HEK293T (cell line): ENCODE data around the gene GRAMD2A.

Source experiments
- BHLHE40 ChIP-seq: fragments of 450-650 bp; IDR thresholded peaks from 2 replicates; pipeline ENCODE4 v1.6.1; 2016; ENCODE audit warnings: mild to moderate bottlenecking, moderate library complexity, borderline replicate concordance
- CTBP1 ChIP-seq: fragments of 450-650 bp; IDR thresholded peaks from 2 replicates; pipeline ENCODE4 v1.6.1; 2016; ENCODE audit warnings: borderline replicate concordance
- FOXA1 ChIP-seq: fragments of 450-650 bp; IDR thresholded peaks from 2 replicates; pipeline ENCODE4 v1.6.1; 2016; ENCODE audit warnings: mild to moderate bottlenecking
- FOXK2 ChIP-seq: fragments of 450-650 bp; IDR thresholded peaks from 2 replicates; pipeline ENCODE4 v1.6.1; 2016; ENCODE audit warnings: mild to moderate bottlenecking
- HDGF ChIP-seq: fragments of 450-650 bp; IDR thresholded peaks from 2 replicates; pipeline ENCODE4 v1.6.1; 2017; ENCODE audit warnings: antibody characterized with exemption, borderline replicate concordance
- L3MBTL2 ChIP-seq: fragments of 450-650 bp; conservative IDR thresholded peaks from 2 replicates; pipeline ENCODE4 v1.6.1; 2016; ENCODE audit warnings: mild to moderate bottlenecking
- NFRKB ChIP-seq: fragments of 450-650 bp; IDR thresholded peaks from 2 replicates; pipeline ENCODE4 v1.6.1; 2016; ENCODE audit warnings: mild to moderate bottlenecking, moderate library complexity
- SP1 ChIP-seq: fragments of 450-650 bp; IDR thresholded peaks from 2 replicates; pipeline ENCODE4 v1.6.1; 2017
- TARDBP ChIP-seq: fragments of 450-650 bp; IDR thresholded peaks from 2 replicates; pipeline ENCODE4 v1.6.1; 2016
- ZNF384 ChIP-seq: fragments of 450-650 bp; IDR thresholded peaks from 2 replicates; pipeline ENCODE4 v1.6.1; 2016
- TF ChIP-seq, protein P1 (sequence below): fragments of 450-650 bp; IDR thresholded peaks from 2 replicates; pipeline ENCODE4 v1.6.1; 2016

DNA sequence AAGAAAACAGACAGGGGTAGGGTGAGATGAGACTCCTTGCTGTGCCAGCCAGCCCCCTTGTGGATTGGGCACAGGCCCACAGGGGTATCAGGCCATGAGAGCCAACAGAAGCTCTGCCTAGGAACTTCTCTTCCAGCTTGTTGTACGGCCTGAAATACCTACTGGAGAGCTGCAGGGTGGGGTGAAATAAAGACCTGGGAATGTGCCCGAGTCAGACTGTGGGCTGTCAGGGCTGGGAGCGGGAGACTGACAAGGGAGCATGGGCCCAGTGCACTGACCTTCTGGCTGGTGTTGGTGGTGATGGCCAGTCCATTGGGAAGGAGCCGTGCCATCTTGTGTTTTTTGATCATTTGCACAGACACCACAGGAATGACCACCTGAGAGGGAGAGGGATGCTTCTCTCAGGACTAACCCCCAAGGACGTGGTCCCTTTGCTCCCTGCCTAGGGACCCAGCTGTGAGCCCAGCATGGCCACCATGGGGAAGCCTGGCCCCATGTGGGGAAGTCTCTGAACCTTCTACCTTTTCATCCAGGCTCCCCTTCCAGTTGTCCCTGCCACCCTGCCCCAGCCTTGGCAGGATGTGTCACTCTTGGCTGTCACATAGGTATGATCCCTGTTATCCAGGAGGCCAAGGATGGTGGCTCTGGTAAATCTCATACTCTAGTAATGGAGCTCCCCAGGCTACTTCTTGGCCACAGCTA, 30.7 kb downstream of the GRAMD2A start:
- TF ChIP-seq SP1 (no peak), HDGF (no peak), L3MBTL2 (no peak), CTBP1 (no peak), TARDBP (no peak), ZNF384 (no peak), FOXA1 (no peak), BHLHE40 (no peak), FOXK2 (no peak), NFRKB (no peak)
- TF ChIP-seq, protein P1, sequence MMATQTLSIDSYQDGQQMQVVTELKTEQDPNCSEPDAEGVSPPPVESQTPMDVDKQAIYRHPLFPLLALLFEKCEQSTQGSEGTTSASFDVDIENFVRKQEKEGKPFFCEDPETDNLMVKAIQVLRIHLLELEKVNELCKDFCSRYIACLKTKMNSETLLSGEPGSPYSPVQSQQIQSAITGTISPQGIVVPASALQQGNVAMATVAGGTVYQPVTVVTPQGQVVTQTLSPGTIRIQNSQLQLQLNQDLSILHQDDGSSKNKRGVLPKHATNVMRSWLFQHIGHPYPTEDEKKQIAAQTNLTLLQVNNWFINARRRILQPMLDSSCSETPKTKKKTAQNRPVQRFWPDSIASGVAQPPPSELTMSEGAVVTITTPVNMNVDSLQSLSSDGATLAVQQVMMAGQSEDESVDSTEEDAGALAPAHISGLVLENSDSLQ: no peak
